GM10847 (cell line): ENCODE measurements around the gene SLC16A12.

ENCODE experiments used
- POLR2A ChIP-seq: IDR thresholded peaks from 2 replicates; pipeline ENCODE4 v1.6.1; 2011; ENCODE audit not compliant: insufficient read length; ENCODE audit errors: extremely low read depth

SLC16A12 gene

GRCh38 chr10:89523274-89523673, 12.1 kb downstream of the SLC16A12 start:
- no peak for TF ChIP-seq POLR2A

GRCh38 chr10:89522463-89522862, 12.9 kb downstream of the SLC16A12 start:
- TF ChIP-seq POLR2A, result no peak

- TF ChIP-seq POLR2A, result no peak
Observed at GRCh38 chr10:89521368-89521767, 14.0 kb downstream of the SLC16A12 start.

- TF ChIP-seq POLR2A, result no peak
Observed at GRCh38 chr10:89520706-89521105, 14.7 kb downstream of the SLC16A12 start.

GRCh38 chr10:89518876-89519842, 16.2 kb downstream of the SLC16A12 start:
- TF ChIP-seq POLR2A, result no peak

- TF ChIP-seq POLR2A, result no peak
Observed at GRCh38 chr10:89518108-89518507, 17.3 kb downstream of the SLC16A12 start.

- no peak for TF ChIP-seq POLR2A
Observed at GRCh38 chr10:89516149-89516832, 19.1 kb downstream of the SLC16A12 start.

- TF ChIP-seq POLR2A, result no peak
Observed at GRCh38 chr10:89515031-89515841, 20.2 kb downstream of the SLC16A12 start.

GRCh38 chr10:89513206-89513605, 22.2 kb downstream of the SLC16A12 start:
- TF ChIP-seq POLR2A, result no peak

GRCh38 chr10:89505640-89506275, 29.6 kb downstream of the SLC16A12 start:
- no peak for TF ChIP-seq POLR2A

GRCh38 chr10:89504691-89505090, 30.7 kb downstream of the SLC16A12 start:
- no peak for TF ChIP-seq POLR2A

GRCh38 chr10:89503652-89504370, 31.6 kb downstream of the SLC16A12 start:
- no peak for TF ChIP-seq POLR2A

GRCh38 chr10:89503151-89503550, 32.2 kb downstream of the SLC16A12 start:
- no peak for TF ChIP-seq POLR2A

GRCh38 chr10:89502549-89502948, 32.8 kb downstream of the SLC16A12 start:
- no peak for TF ChIP-seq POLR2A
